CD14-positive monocyte (primary cell): ENCODE data around the gene IFNGR1. TPM values are rescaled to one million over a fixed set of nuclear protein-coding genes. Genes with fewer than 3 reads are reported as not detected.

ENCODE experiments used
- DNase-seq, 3 donors: peaks; one replicate each; pipeline ENCODE4 v3.0.0-alpha.2; 2011 to 2022
- H2AFZ ChIP-seq: 2 replicates; pipeline ENCODE4 v1.6.0; 2012; ENCODE audit warnings: mild to moderate bottlenecking, low read depth, low read length, inconsistent platforms; ENCODE audit not compliant: insufficient read depth, poor library complexity, severe bottlenecking
- H3K27ac ChIP-seq, 2 donors: 1 replicate in 1 of 2; 2 replicates in 1 of 2; pipeline ENCODE4 v1.5.1; 2012 to 2013; ENCODE audit warnings: low read length in 2 of 2, control low read depth in 1 of 2, inconsistent platforms in 1 of 2, low read depth in 1 of 2, mild to moderate bottlenecking in 1 of 2
- H3K27me3 ChIP-seq, 2 donors: one replicate each; pipeline versions ENCODE4 v1.6.0 to v1.6.1; 2011 to 2013; ENCODE audit warnings: low read length in 2 of 2; ENCODE audit not compliant: control insufficient read depth in 2 of 2, insufficient read depth in 2 of 2
- H3K36me3 ChIP-seq, 2 donors: replicated peaks in 1 of 2; 1 replicate in 1 of 2; 2 replicates in 1 of 2; pipeline versions ENCODE4 v1.5.1 to v1.6.1; 2012 to 2013; ENCODE audit warnings: low read length in 2 of 2, control low read depth in 1 of 2, inconsistent platforms in 1 of 2, mild to moderate bottlenecking in 1 of 2; ENCODE audit not compliant: insufficient read depth in 2 of 2, control insufficient read depth in 1 of 2
- H3K4me1 ChIP-seq, 2 donors: 1 replicate in 1 of 2; 2 replicates in 1 of 2; pipeline versions ENCODE4 v1.5.1 to v1.6.1; 2012 to 2013; ENCODE audit warnings: low read length in 2 of 2, control low read depth in 1 of 2, inconsistent platforms in 1 of 2, mild to moderate bottlenecking in 1 of 2, moderate library complexity in 1 of 2; ENCODE audit not compliant: insufficient read depth in 2 of 2, control insufficient read depth in 1 of 2
- H3K4me2 ChIP-seq: replicated peaks from 2 replicates; pipeline ENCODE3; 2012; ENCODE audit warnings: low read length, moderate library complexity, mild to moderate bottlenecking; ENCODE audit not compliant: poor library complexity, severe bottlenecking; ENCODE audit errors: extremely low read depth
- H3K4me3 ChIP-seq, 3 experiments: fragments of 200-600 bp in 1 of 3; sonication (generic) in 1 of 3; replicated peaks in 1 of 3; 1 replicate in 2 of 3; 2 replicates in 1 of 3; pipeline ENCODE4 v1.5.1; 2011 to 2013; ENCODE audit warnings: low read length in 3 of 3, mild to moderate bottlenecking in 3 of 3, control low read depth in 2 of 3, low read depth in 2 of 3, inconsistent platforms in 1 of 3, moderate library complexity in 1 of 3
- H3K79me2 ChIP-seq: 2 replicates; pipeline ENCODE4 v1.6.0; 2012; ENCODE audit warnings: mild to moderate bottlenecking, control low read depth, inconsistent platforms, low read length, moderate library complexity; ENCODE audit not compliant: insufficient read depth
- H3K9ac ChIP-seq: 2 replicates; pipeline ENCODE4 v1.6.0; 2017; ENCODE audit warnings: low read length, mild to moderate bottlenecking; ENCODE audit not compliant: insufficient read depth, poor library complexity, severe bottlenecking
- H3K9me3 ChIP-seq, 2 donors: replicated peaks in 1 of 2; 1 replicate in 1 of 2; 2 replicates in 1 of 2; pipeline versions ENCODE4 v1.5.1 to v1.6.1; 2012 to 2013; ENCODE audit warnings: low read length in 2 of 2, control low read depth in 1 of 2; ENCODE audit not compliant: control insufficient read depth in 1 of 2, insufficient read depth in 1 of 2
- H4K20me1 ChIP-seq: 2 replicates; pipeline ENCODE4 v1.6.0; 2012; ENCODE audit warnings: mild to moderate bottlenecking, low read length, control low read depth, moderate library complexity; ENCODE audit not compliant: insufficient read depth
- H3K27ac Mint-ChIP-seq, 7 donors: one replicate each; pipeline ENCODE4 v1.8.0; 2020; ENCODE audit warnings: mild to moderate bottlenecking in 7 of 7, mixed read lengths in 7 of 7, moderate library complexity in 6 of 7, inconsistent platforms in 2 of 7
- H3K27me3 Mint-ChIP-seq, 3 donors: one replicate each; pipeline ENCODE4 v1.8.0; 2021 to 2022; ENCODE audit warnings: low read depth in 3 of 3, mild to moderate bottlenecking in 3 of 3, mixed read lengths in 3 of 3, moderate library complexity in 3 of 3, inconsistent platforms in 1 of 3
- H3K36me3 Mint-ChIP-seq, 2 donors: one replicate each; pipeline ENCODE4 v1.8.0; 2020; ENCODE audit warnings: mixed read lengths in 2 of 2, inconsistent platforms in 1 of 2, mild to moderate bottlenecking in 1 of 2
- H3K4me1 Mint-ChIP-seq: one replicate; pipeline ENCODE4 v1.8.0; 2020; ENCODE audit warnings: mild to moderate bottlenecking, mixed read lengths
- H3K4me3 Mint-ChIP-seq, 2 donors: one replicate each; pipeline ENCODE4 v1.8.0; 2020; ENCODE audit warnings: mild to moderate bottlenecking in 2 of 2, mixed read lengths in 2 of 2, moderate library complexity in 1 of 2
- H3K9me3 Mint-ChIP-seq, 7 donors: one replicate each; pipeline ENCODE4 v1.8.0; 2020 to 2022; ENCODE audit warnings: mixed read lengths in 7 of 7, mild to moderate bottlenecking in 6 of 7, moderate library complexity in 6 of 7, inconsistent platforms in 2 of 7
- CTCF ChIP-seq: fragments of 200-600 bp; IDR thresholded peaks from one replicate; pipeline ENCODE4 v1.8.0; 2022; ENCODE audit warnings: antibody characterized with exemption, mild to moderate bottlenecking
- WGBS: methylation state at CpG from one replicate; pipeline ENCODE4 v1.1.5; 2013; ENCODE audit warnings: missing lambda C conversion rate; ENCODE audit not compliant: insufficient coverage; 5-methylcytosine and 5-hydroxymethylcytosine counted together
- intact Hi-C, 2 donors: fragments of 100-400 bp; cut with micrococcal nuclease; formaldehyde crosslinking; loops; one replicate each; pipeline versions ENCODE4 v1.15.0 to v1.15.1; 2023
- polyA plus RNA-seq, 3 donors: library from polyadenylated mRNA; depleted of rRNA in 1 of 3; unstranded in 2 of 3; stranded (reverse) in 1 of 3; fragments of 300-500 nt in 2 of 3; fragments of >200 nt in 1 of 3; fragmentation: Illumina TruSeq in 2 of 3; gene quantifications; 1 replicate in 2 of 3; 2 replicates in 1 of 3; pipeline ENCODE4 v1.2.3, GENCODE V29; 2012 to 2021

Gene IFNGR1
- polyA plus RNA-seq, 3 donors: 204 to 372 (median 364) TPM

- Histone ChIP-seq H3K27ac (no peak overlapping the region), H3K4me2 (no peak overlapping the region), H3K4me3 (no peak overlapping the region), H2AFZ (no peak overlapping the region), H3K79me2 (no peaks in the 10 kb centered on the region), H3K36me3 (no peaks in the 10 kb centered on the region), H3K4me1 (no peaks in the 10 kb centered on the region), H3K9me3 (peaks cover 46 to 67% of the 10 kb centered on the region in 2 donors), H4K20me1 (no peaks in the 10 kb centered on the region), H3K27me3 (no peaks in the 10 kb centered on the region), H3K9ac (no peak overlapping the region)
- H3K27ac Mint-ChIP-seq: no peak overlapping the region
- no peak for TF ChIP-seq CTCF
- no peak overlapping the region for H3K4me3 Mint-ChIP-seq
- no peak for DNase-seq
- H3K36me3 Mint-ChIP-seq: peaks cover 0 to 10% of the 10 kb centered on the region in 2 donors
- no CpG with 5 or more reads among the region's 3 CpGs for WGBS
- H3K27me3 Mint-ChIP-seq: no peaks in the 10 kb centered on the region
- intact Hi-C loops: no loop called here
- peaks cover 31 to 78% (median 57%) of the 10 kb centered on the region in 7 donors for H3K9me3 Mint-ChIP-seq
- H3K4me1 Mint-ChIP-seq: peaks cover 3% of the 10 kb centered on the region
Measured at GRCh38 chr6:137181891-137182653, 37.1 kb downstream of the IFNGR1 start.

- no peaks in the 10 kb centered on the region for H3K79me2 ChIP-seq
- H3K9me3 ChIP-seq: peaks cover 22 to 23% of the 10 kb centered on the region in 2 donors
- peaks cover 0 to 12% of the 10 kb centered on the region in 2 donors for H3K4me1 ChIP-seq
- DNase-seq: no peak
- WGBS: no CpG with 5 or more reads among the region's 1 CpG
- H3K36me3 Mint-ChIP-seq: peaks cover 0 to 5% of the 10 kb centered on the region in 2 donors
- H3K27me3 Mint-ChIP-seq: no peaks in the 10 kb centered on the region
- peaks cover 16% of the 10 kb centered on the region for H3K4me1 Mint-ChIP-seq
- H3K9ac ChIP-seq: no peak overlapping the region
- no peak overlapping the region for H3K4me3 Mint-ChIP-seq
- no peak overlapping the region for H3K27ac ChIP-seq
- H2AFZ ChIP-seq: no peak overlapping the region
- H3K4me2 ChIP-seq: no peak overlapping the region
- H3K4me3 ChIP-seq: no peak overlapping the region
- intact Hi-C loops: no loop called here
- H3K27ac Mint-ChIP-seq: no peak overlapping the region
- H3K9me3 Mint-ChIP-seq: peaks cover 10 to 39% (median 20%) of the 10 kb centered on the region in 7 donors
- H3K27me3 ChIP-seq: no peaks in the 10 kb centered on the region
- H4K20me1 ChIP-seq: no peaks in the 10 kb centered on the region
- no peaks in the 10 kb centered on the region for H3K36me3 ChIP-seq
- TF ChIP-seq CTCF: no peak
Measured at GRCh38 chr6:137177611-137178010, 41.6 kb downstream of the IFNGR1 start.
